Left colon (tissue), 2 donors: ENCODE measurements around the gene NCAPH2. TPM values are rescaled to one million over a fixed set of nuclear protein-coding genes. Genes with fewer than 3 reads are reported as not detected.
A peak's percentile ranks its signal among the peaks of the same experiment; 100 is the strongest.
"Not testable (repeated sequence)": the region's sequence is repeated elsewhere in the genome, so short reads cannot be mapped to it uniquely, and the experiment has no call there.

Source experiments
- ATAC-seq: fragments of 200-7000 bp; cut with Tn5 transposase; one replicate; pipeline ENCODE4 v1.9.1; 2020; ENCODE audit warnings: mild to moderate bottlenecking, moderate library complexity
- DNase-seq, 2 donors: peaks; one replicate each; pipeline ENCODE4 v3.0.0-alpha.2; 2020
- intact Hi-C, 2 donors: fragments of 100-400 bp; cut with DNase I in 1 of 2; cut with micrococcal nuclease in 1 of 2; formaldehyde crosslinking; loops; one replicate each; pipeline versions ENCODE4 v1.11.2 to v1.14.0; 2022; cut with DNase I, micrococcal nuclease
- total RNA-seq, 2 donors: library from RNA; stranded (reverse); fragmentation: NEBNext Ultra II Directional; extraction: Animal tissue kit (Norgen Biotek cat#: 25700); gene quantifications; one replicate each; pipeline ENCODE4 v1.2.1, GENCODE V29; 2021
- donor health status: DM: no; HTN: no; CAD: no.
- donor health status: DM: yes; HTN: yes; CAD: no.

NCAPH2 gene
- total RNA-seq, 2 donors from 2014 or later: 26.6 to 27.1 TPM

- peak; percentile 79 for ATAC-seq
- intact Hi-C loops: no loop called here
- DNase-seq: peak; percentile 87 to 94
Measured at GRCh38 chr22:50507421-50507990, 518 bp upstream of the NCAPH2 start, which contains the start of gene LMF2. LMF2 (minus strand) TSS chr22:50507702; CDS start chr22:50507675, 27 bp downstream.

- ATAC-seq (no peak), DNase-seq (no peak)
- intact Hi-C loops: no loop called here
Measured at GRCh38 chr22:50508897-50509296, 873 bp downstream of the NCAPH2 start.

GRCh38 chr22:50513175-50513574 is 5.2 kb downstream of the NCAPH2 start:
- intact Hi-C loops: no loop called here
- DNase-seq: no peak
- no peak for ATAC-seq

GRCh38 chr22:50516068-50516467 is 8.0 kb downstream of the NCAPH2 start:
- no peak for DNase-seq
- intact Hi-C loops: no loop called here
- no peak for ATAC-seq

GRCh38 chr22:50516891-50517290 is 8.9 kb downstream of the NCAPH2 start:
- intact Hi-C loops: no loop called here
- DNase-seq (no peak), ATAC-seq (no peak)

- ATAC-seq: no peak
- no peak for DNase-seq
- intact Hi-C loops: no loop called here
Measured at GRCh38 chr22:50517495-50518260, 9.7 kb downstream of the NCAPH2 start.

GRCh38 chr22:50518606-50519005 is 10.6 kb downstream of the NCAPH2 start:
- ATAC-seq (no peak), DNase-seq (no peak)
- intact Hi-C loops: no loop called here

- intact Hi-C loops: no loop called here
- no peak for DNase-seq
- ATAC-seq: no peak
Measured at GRCh38 chr22:50519151-50519550, 11.1 kb downstream of the NCAPH2 start.

- DNase-seq, ATAC-seq, intact Hi-C loops: not testable (repeated sequence)
Measured at GRCh38 chr22:50520184-50520583, 12.2 kb downstream of the NCAPH2 start.

GRCh38 chr22:50520826-50521453 is 12.9 kb downstream of the NCAPH2 start:
- DNase-seq (no peak), ATAC-seq (no peak)
- intact Hi-C loops: no loop called here

GRCh38 chr22:50521710-50522109 is 13.7 kb downstream of the NCAPH2 start:
- intact Hi-C loops: no loop called here
- ATAC-seq (no peak), DNase-seq (no peak)

GRCh38 chr22:50522208-50522805 is 14.3 kb downstream of the NCAPH2 start:
- ATAC-seq (no peak), DNase-seq (no peak)
- intact Hi-C loops: no loop called here

- DNase-seq (peak in 1 of 2 donors; percentile 14), ATAC-seq (no peak)
- intact Hi-C loops: no loop called here
Measured at GRCh38 chr22:50522806-50523438, 14.9 kb downstream of the NCAPH2 start.

GRCh38 chr22:50523458-50523805 is 15.4 kb downstream of the NCAPH2 start:
- no peak for ATAC-seq
- no peak for DNase-seq
- intact Hi-C loops: no loop called here

- DNase-seq (peak; percentile 40 to 67), ATAC-seq (peak; percentile 12)
- intact Hi-C loops: no loop called here
Measured at GRCh38 chr22:50523806-50524675, 16.0 kb downstream of the NCAPH2 start.

GRCh38 chr22:50524676-50525103 is 16.7 kb downstream of the NCAPH2 start:
- DNase-seq (peak; percentile 81 to 82), ATAC-seq (peak; percentile 57)
- intact Hi-C loops: no loop called here

- DNase-seq (peak; percentile 96 to 98), ATAC-seq (peak; percentile 54)
- intact Hi-C loops: no loop called here
Measured at GRCh38 chr22:50525104-50525857, 17.3 kb downstream of the NCAPH2 start, which contains the start of gene SCO2. SCO2 (minus strand) TSS chr22:50525598; CDS start chr22:50524411, 1,187 bp downstream.

- intact Hi-C loops: no loop called here
- DNase-seq (no peak), ATAC-seq (no peak)
Measured at GRCh38 chr22:50525858-50526107, 17.8 kb downstream of the NCAPH2 start.
